Testis (tissue), 3 donors: Measurements from ENCODE around the gene OXCT2. TPM values are rescaled to one million over a fixed set of nuclear protein-coding genes. Genes with fewer than 3 reads are reported as not detected.
"Not testable (repeated sequence)": the region's sequence is repeated elsewhere in the genome, so short reads cannot be mapped to it uniquely, and the experiment has no call there.

ENCODE experiments used
- DNase-seq: peaks from one replicate; pipeline ENCODE4 v3.0.0-alpha.2; 2019
- H3K27ac ChIP-seq, 2 donors: fragments of 200-600 bp; sonication (generic); one replicate each; pipeline ENCODE4 v1.5.1; 2019
- H3K27me3 ChIP-seq: fragments of 200-600 bp; sonication (generic); one replicate; pipeline ENCODE4 v1.5.1; 2019
- H3K36me3 ChIP-seq: fragments of 200-600 bp; sonication (generic); one replicate; pipeline ENCODE4 v1.5.1; 2017; ENCODE audit warnings: low read depth; ENCODE audit errors: missing control alignments
- H3K4me1 ChIP-seq: fragments of 200-600 bp; sonication (generic); one replicate; pipeline ENCODE4 v1.5.1; 2019
- H3K4me3 ChIP-seq, 2 donors: fragments of 200-600 bp; sonication (generic); one replicate each; pipeline ENCODE4 v1.5.1; 2017 to 2019
- H3K9me3 ChIP-seq: fragments of 200-600 bp; sonication (generic); one replicate; pipeline ENCODE4 v1.5.1; 2017
- CTCF ChIP-seq, 3 experiments: fragments of 450-650 bp in 2 of 3; fragments of 200-600 bp in 1 of 3; sonication (generic) in 1 of 3; IDR thresholded peaks; one replicate each; pipeline ENCODE4 v1.5.1; 2016 to 2019; ENCODE audit warnings: antibody characterized with exemption in 3 of 3, mild to moderate bottlenecking in 2 of 3, moderate library complexity in 1 of 3
- POLR2A ChIP-seq: fragments of 450-650 bp; IDR thresholded peaks from one replicate; pipeline ENCODE4 v1.6.1; 2017; ENCODE audit warnings: antibody characterized with exemption, mild to moderate bottlenecking, moderate library complexity
- WGBS, 2 donors: methylation state at CpG; one replicate each; pipeline ENCODE4 v1.1.5; 2018; 5-methylcytosine and 5-hydroxymethylcytosine counted together
- intact Hi-C: fragments of 100-400 bp; cut with DNase I; formaldehyde crosslinking; loops from one replicate; pipeline ENCODE4 v1.15.1; 2023; ENCODE audit warnings: low total_unique reads
- polyA plus RNA-seq: library from polyadenylated mRNA; stranded (reverse); fragments of 350-450 nt; fragmentation: Illumina TruSeq; extraction: RNeasy Lipid Tissue Mini Kit (QIAGEN cat#74804); gene quantifications from one replicate; pipeline ENCODE4 v1.2.3, GENCODE V29; 2014; ENCODE audit warnings: low read depth, low replicate concordance; ENCODE audit not compliant: insufficient read depth
- total RNA-seq, 2 donors: library from RNA; depleted of rRNA; stranded (reverse); fragments of >200 nt; gene quantifications; one replicate each; pipeline ENCODE4 v1.2.3, GENCODE V29; 2016

The OXCT2 gene
- total and polyA plus RNA-seq, 3 donors from 2014 or later: 28.6 to 90.0 (median 78.8) TPM

- 86 to 93% methylated on average over 5 of the region's 5 CpGs for WGBS, 2 donors
- no peaks in the 10 kb centered on the region for H3K27me3 ChIP-seq
- DNase-seq: no peak
- H3K4me3 ChIP-seq: no peak overlapping the region
- TF ChIP-seq POLR2A (no peak), CTCF (IDR thresholded peaks at IDR 0.05) (no peak)
- no peak overlapping the region for H3K27ac ChIP-seq
- H3K4me1 ChIP-seq: no peaks in the 10 kb centered on the region
- H3K36me3 ChIP-seq: no peaks in the 10 kb centered on the region
- intact Hi-C loops: no loop called here
- no peaks in the 10 kb centered on the region for H3K9me3 ChIP-seq
These were observed 8.7 kb upstream of the OXCT2 start for GRCh38 chr1:39779821-39780220.

GRCh38 chr1:39779137-39779536 lies 8.0 kb upstream of the OXCT2 start:
- Histone ChIP-seq H3K27me3 (no peaks in the 10 kb centered on the region), H3K4me3 (no peak overlapping the region), H3K36me3 (no peaks in the 10 kb centered on the region), H3K4me1 (no peaks in the 10 kb centered on the region), H3K27ac (no peak overlapping the region), H3K9me3 (no peaks in the 10 kb centered on the region)
- DNase-seq: no peak
- intact Hi-C loops: no loop called here
- 94 to 100% methylated on average over 2 to 7 of the region's 7 CpGs for WGBS, 2 donors
- no peak for TF ChIP-seq CTCF (IDR thresholded peaks at IDR 0.05)

- intact Hi-C loops, H3K27ac ChIP-seq, H3K27me3 ChIP-seq, H3K36me3 ChIP-seq, DNase-seq, H3K9me3 ChIP-seq, H3K4me1 ChIP-seq, H3K4me3 ChIP-seq: not testable (repeated sequence)
- WGBS, 2 donors: 83 to 85% methylated on average over 8 to 10 of the region's 12 CpGs
These were observed 7.4 kb upstream of the OXCT2 start for GRCh38 chr1:39778463-39779099.

- WGBS, 2 donors: 98 to 100% methylated on average over 1 to 10 of the region's 17 CpGs
- H3K4me3 ChIP-seq, H3K36me3 ChIP-seq, H3K9me3 ChIP-seq, H3K27ac ChIP-seq, H3K27me3 ChIP-seq, intact Hi-C loops, H3K4me1 ChIP-seq, DNase-seq: not testable (repeated sequence)
These were observed 6.7 kb upstream of the OXCT2 start for GRCh38 chr1:39777896-39778295.

- intact Hi-C loops: no loop called here
- 87 to 92% methylated on average over 2 to 4 of the region's 4 CpGs for WGBS, 2 donors
- Histone ChIP-seq H3K36me3 (no peaks in the 10 kb centered on the region), H3K4me3 (no peak overlapping the region), H3K9me3 (no peaks in the 10 kb centered on the region), H3K4me1 (no peaks in the 10 kb centered on the region), H3K27ac (no peak overlapping the region), H3K27me3 (no peaks in the 10 kb centered on the region)
- DNase-seq: no peak
- no peak for TF ChIP-seq POLR2A
- no peak for TF ChIP-seq CTCF (IDR thresholded peaks at IDR 0.05)
These were observed 6.2 kb upstream of the OXCT2 start for GRCh38 chr1:39777306-39777705.

- TF ChIP-seq POLR2A (no peak), CTCF (IDR thresholded peaks at IDR 0.05) (no peak)
- WGBS, 2 donors: 86 to 92% methylated on average over 4 of the region's 4 CpGs
These were observed 5.7 kb upstream of the OXCT2 start for GRCh38 chr1:39776886-39777285.

More at GRCh38 chr1:39776886-39777285, 5.7 kb upstream of the OXCT2 start:
- no peaks in the 10 kb centered on the region for H3K27me3 ChIP-seq
- no peak for DNase-seq
- no peaks in the 10 kb centered on the region for H3K9me3 ChIP-seq
- intact Hi-C loops: no loop called here
- H3K4me1 ChIP-seq: no peaks in the 10 kb centered on the region
- no peaks in the 10 kb centered on the region for H3K36me3 ChIP-seq
- H3K4me3 ChIP-seq: no peak overlapping the region
- H3K27ac ChIP-seq: no peak overlapping the region
